ENCODE measurements around the gene RAB3IL1.

- no peak for TF ChIP-seq CTCF (IDR thresholded peaks at IDR 0.05; ENCODE audit: insufficient read depth, low read length)
- no peak for TF ChIP-seq POLR2AphosphoS5 (IDR thresholded peaks at IDR 0.05; ENCODE audit: low read depth)
- no peak for TF ChIP-seq GABPA (IDR thresholded peaks at IDR 0.05; ENCODE audit: low read depth)
Measured at GRCh38 chr11:61866231-61866957, 51.0 kb downstream of the RAB3IL1 start.

Measured in HL-60 (cell line).